GM18499 (cell line): ENCODE measurements around the gene AMPD1.

Source experiments
- ATAC-seq: cut with Tn5 transposase; IDR thresholded peaks from one replicate; pipeline ENCODE4 v1.9.1; 2021; ENCODE audit warnings: moderate number of reproducible peaks; ENCODE audit not compliant: insufficient read depth, unreplicated experiment

AMPD1 gene

DNA sequence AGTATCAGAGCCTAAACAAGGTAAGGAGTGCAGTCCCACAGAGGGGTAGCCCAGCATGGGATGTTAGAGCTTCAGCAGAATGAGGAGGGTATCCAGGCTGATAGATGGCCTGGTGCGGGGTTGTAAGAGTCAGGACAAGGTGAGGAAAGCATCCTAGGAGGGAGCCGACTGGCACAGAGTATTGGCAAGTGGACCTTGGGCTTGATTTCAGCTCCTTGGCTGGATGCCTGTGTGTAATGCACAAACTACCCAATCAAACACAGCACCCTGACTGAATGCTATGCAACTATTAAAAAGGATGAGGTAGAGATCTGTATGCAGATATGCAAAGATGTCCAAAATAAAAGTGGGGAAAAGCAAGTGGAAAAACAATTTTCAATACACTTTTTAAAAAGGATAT is 43.5 kb downstream of the AMPD1 start:
- no peak for ATAC-seq

DNA sequence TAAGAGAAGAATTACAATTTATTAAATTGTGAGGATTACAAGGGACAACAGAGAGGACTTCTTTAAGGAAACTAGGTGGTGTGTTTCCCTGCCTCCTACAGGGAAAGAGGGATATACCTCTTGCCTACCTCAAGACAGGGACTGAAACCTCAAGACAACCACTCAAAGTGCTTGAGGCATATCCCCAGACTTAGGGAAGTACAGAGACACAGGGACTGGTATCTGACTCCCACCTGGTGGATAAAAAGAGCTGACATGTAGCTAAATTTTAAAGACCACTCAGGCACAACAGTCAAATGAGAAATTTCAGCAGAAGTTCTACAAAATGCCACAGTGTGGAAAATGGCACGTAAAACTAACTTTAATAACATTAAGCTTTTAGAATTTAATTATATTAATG is 46.8 kb downstream of the AMPD1 start:
- ATAC-seq, result no peak

- ATAC-seq, result no peak
These were observed 54.0 kb downstream of the AMPD1 start for GRCh38 chr1:114641377-114641776.

- no peak for ATAC-seq
These were observed 56.4 kb downstream of the AMPD1 start for GRCh38 chr1:114638910-114639309.

DNA sequence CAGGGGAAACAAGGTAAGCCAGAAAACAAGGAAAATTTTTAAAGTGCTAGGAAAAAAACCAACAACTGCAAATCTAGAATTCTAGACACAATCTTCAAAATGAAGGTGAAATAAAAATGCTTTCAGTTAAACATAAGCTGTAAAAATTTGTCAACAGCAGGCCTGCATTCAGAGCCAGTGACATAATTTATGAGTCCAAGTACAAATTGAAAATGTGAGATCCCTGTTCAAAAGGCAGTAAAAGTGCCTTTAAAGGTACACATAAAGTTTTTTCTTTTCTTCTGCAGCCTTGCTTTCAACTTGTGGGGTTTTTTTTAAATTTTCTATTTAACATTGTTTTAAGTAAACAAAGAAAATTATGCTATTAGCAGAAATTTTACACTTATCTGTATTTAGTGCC is 62.9 kb downstream of the AMPD1 start:
- no peak for ATAC-seq

DNA sequence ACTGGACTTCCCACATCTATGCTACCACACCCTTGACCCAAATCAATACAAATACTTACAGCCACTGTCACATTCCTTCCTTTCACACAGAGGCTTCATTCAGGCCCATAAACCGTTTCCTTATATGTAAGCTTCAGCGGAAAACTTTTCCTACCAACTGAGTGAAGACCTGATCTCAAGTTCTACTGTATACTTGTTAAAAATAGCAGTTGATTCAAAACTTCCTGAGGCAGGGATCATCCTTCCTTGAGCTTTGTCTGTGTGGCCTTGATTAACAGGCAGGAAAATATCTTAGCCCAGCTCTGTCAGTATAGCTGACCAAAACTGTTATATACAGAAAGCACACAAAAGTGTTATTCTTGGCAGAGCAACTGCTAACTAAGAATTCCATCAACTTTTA is 68.2 kb downstream of the AMPD1 start:
- no peak for ATAC-seq

DNA sequence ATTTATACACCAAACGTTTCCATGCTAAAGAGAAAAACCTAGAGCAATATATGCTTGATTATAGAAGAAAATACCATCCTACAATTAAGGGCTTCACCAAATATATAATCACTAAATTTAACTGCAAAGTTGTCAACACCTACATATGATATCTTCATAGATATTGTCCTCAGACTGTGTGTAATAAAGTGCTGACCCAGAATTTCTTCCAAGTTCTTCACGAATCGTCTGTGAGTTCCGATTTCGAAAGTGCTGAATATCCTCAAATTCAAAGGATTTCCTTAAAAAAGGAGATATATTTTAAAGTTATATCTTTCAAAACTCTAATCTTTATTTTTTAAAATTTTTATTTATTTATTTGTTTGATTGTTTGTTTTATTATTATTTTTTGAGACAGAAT is 72.0 kb downstream of the AMPD1 start:
- no peak for ATAC-seq
